GM04503 (cell line): ENCODE data around the gene MRNIP.

Source experiments
- DNase-seq: peaks from one replicate; pipeline ENCODE4 v3.0.0-alpha.2; 2012; ENCODE audit warnings: low read depth

Gene MRNIP, protein sequence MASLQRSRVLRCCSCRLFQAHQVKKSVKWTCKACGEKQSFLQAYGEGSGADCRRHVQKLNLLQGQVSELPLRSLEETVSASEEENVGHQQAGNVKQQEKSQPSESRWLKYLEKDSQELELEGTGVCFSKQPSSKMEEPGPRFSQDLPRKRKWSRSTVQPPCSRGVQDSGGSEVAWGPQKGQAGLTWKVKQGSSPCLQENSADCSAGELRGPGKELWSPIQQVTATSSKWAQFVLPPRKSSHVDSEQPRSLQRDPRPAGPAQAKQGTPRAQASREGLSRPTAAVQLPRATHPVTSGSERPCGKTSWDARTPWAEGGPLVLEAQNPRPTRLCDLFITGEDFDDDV

DNA sequence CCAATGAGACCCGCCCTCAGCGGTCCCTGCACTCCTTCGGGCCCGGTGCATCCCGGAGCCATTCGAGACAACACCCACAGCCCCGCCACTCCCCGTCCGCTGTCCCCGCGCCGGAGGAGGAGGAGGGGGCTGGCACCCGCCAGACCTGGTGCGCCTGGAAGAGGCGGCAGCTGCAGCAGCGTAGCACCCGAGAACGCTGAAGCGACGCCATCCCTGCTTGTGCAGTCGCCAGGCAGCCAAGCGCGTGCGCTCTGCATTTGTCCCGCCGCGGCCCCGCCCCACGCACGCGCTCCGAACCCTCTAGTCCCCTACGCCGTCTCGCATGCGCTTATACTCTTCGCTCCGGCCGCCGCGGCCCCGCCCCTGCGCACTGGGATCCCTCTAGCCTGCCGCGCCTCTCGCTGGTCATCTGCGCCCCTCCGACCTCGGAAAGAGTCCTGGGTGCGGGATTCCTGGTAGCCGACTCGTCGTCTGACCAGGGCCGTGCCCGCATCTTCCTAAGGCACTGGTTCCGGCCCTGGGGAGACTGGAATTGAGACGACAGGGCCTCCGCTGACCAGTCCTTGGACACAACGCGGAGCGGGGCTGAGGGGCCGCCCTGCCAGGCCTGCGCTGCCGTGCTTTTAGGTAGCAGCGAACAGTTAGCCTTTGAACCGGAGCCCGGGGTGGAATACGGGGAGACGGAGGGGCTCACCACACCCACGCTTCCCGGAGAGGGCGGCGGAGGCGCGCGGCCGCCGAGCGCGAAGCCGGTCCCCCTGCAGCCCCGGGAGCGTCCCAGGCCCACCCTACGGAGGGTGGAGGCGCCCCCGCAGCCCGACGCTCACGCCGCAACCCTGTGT is at the start of gene MRNIP:
Gene MRNIP (minus strand): TSS at position 232 of the 842 bp plus-strand sequence. CDS start 21 bp downstream, at position 211.
- DNase-seq = peak; percentile 62

DNA sequence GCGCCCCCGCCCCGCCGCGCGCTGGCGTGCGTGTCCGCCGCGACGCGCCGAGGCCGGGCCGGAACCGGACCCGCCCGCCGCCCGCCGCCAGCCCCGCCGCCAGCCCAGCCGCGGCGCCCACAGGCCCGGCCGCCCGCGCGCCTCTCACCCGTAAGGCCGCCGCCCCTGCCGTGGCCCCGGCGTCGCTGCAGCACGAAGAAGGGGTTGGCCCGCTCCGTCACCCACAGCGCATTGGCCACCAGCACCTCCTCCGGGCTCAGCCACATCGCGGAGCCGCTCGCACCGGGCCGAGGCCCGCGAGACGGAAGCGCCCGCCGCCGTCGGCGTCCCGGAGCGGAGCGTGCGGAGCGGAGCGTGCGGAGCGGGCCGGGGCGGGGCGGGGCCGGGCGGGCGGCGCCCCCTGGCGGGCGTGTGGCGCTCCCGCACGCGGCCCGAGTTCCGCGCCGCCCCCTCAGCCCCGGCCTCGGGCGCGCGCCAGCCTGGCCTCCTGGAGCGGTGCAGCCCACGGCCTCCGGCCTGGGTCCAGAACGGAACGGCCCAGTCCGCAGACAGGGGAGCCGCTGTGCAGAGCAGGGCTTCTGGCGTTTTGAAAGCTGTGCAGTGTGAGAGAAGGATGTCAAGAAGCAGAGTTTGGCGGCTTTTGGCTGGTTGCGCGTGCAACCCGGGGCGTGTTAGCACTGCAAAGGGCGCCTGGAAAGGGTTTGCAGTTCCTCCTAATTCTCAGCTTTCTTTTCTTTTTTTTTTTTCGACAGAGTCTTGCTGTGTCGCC is 49.1 kb upstream of the MRNIP start, which contains the start of gene TBC1D9B:
Gene TBC1D9B (minus strand): TSS at position 342 of the 769 bp plus-strand sequence. CDS start 76 bp downstream, at position 266.
- peak; percentile 9 for DNase-seq

DNA sequence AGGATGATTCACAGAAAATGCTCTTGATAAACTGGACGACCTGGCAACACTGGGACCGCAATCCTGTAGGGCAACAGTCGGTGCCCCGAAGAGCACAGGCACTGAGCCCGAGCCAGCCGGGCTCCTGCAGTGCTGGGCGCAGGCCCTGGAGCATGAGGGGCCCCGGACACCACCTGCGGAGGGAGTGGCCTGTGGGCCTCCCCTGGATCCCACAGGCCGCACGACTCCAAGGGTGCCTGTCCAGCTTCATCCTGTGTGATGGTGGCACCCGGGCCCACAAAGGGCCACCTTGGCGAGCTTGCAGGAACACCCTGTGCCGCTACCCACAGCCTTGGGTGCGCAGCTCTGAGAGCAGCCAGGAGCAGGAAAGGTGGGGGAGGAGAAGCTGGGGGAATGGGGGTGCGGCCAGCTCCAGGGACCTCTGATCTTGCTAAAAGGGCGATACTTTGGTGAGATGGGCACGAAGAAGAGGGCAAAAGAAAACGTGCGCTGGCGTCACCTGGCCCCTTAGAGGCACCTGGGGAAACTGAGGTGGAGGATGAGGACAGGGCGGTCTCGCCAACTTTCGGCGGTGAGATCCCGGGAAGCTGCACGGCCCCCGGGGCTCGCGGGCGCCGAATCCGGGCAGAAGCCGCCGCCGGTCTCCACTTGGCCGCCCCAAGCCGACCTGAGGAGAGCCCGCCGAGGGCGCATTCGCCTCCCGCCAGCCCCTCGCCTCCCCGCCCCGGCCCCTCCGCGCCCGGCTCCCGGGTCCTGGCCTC is 48.4 kb upstream of the MRNIP start:
- no peak for DNase-seq

DNA sequence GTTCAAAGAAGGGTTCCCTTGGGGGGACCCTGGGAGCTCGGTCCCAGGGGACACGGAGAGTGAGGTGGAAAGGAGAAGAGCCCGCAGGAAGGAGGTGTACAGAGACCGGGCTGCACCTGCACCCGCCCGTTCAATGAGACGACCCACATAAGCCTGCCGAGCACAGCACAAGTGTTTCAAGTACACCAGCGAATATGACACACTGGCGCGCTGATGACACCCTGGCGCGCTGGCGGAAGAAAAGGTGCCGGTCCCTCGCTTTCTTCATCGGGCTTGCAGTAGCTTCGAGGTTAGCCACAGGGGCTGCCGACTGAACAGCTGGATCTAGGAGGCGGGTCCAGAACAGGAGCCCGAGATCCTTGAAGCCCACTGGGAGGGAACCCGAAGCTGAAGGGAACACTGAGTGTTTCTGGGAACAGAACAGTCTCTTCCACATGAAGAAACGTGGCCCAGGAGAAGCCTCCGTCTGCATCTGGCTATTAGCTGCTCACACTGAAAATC is 47.7 kb upstream of the MRNIP start:
- no peak for DNase-seq

DNA sequence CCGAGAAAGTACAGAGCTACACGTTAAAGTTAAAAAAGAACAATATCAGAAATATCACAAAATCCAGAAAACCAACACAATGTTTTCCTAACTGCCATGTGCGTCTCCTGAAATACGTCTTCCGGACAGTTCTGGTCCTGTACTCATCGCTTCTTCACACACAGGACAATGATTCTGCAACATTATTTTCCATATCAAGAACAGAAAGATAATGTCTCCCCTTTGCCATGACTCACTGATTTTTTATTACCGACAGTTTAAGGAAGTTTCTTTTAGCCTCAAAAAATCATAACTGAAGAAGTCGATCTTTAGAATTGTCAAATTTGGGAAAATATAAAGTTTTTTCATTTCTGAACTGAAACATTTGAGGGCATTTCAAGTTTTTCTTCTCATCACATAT is 46.5 kb upstream of the MRNIP start:
- DNase-seq = no peak

DNA sequence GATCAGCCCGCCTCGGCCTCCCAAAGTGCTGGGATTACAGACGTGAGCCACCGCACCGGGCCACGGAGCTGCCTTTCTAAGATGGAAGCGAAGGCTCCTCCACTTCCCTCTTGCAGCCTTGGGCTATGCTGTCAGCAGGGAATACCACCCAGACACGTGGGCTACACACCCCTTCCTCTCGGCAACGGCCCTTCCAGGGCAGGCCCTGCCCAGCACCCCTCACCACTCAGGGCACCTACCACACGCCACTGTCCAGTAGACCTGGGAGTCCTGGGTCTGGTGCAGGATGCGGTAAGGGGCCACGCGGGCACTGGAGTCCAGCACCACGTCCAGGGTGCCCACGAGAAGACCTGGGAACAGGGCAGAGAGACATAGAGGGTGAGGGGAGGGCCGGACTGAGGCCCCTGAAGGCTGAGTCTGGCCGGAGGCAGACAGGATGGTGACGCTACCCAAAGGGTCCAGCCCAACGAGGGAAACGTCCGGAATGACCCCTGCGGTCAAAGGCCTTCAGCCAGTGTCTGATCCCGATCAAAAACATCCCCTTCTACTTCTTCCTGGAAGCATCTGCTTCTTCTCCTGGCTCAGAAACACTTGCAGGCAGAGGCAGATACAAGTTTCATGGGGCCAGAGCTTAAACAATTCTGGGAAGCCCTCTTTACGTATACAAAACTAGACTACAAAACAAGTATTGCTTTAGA is 46.0 kb upstream of the MRNIP start:
- no peak for DNase-seq

DNA sequence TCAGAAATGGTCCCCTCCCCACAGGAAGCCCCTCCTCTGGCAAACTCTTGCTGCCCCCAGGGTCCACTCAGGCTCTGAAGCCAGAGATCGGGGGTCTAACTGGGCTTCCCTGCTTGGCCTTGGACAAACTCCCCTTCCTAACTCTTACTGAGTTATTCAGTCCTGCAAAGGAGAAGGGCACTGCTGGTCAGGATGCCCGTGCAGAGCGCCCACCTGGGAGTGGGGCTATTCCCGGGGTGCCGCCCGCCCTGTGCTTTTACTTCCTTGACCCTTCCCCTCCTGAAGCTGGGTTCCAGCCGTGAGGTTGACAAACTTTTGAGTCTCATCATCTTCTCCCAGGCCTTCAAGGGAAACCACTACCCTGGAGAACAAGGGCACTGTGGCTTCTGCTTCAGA is 44.1 kb upstream of the MRNIP start:
- no peak for DNase-seq

DNA sequence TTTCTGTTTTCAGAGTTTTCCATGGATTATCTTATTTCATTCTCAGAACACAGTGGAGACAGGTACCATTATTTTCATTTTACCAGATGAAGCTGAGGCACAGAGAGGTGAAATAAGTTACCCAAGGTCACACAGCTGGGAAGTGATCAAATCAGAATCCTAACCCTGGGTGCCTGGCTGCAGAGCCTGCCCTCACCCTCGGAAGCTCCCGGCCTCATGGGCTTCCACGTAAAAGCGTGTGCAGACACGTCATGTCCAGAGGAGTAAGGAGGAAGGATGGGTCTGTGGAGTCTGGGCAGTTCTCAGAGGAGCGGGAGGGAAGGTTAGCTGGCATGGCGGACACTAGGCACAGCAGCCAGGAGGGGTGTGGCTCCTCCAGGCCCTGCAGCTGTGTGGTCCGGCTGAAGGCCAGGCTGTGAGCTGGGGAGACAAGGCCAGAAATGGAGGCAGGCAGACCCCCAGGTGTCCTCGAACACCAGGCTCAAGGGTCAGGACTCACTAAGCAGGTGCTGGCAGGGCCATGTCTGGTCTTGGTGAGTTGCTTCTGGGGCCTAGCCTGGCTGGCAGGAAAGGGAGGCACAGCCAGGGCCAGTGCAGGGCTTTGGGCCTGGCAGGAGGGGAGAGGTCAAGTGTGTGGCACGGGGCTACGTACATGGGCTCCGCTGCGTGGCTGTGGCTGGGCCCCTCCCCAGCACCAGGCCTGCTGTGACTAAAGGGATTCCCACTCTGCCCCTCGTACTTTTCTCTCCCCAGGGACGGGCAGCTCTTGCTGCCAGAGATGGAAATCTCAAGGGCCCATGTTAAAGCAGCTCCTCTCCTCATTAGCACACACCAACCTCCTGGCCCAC is 43.5 kb upstream of the MRNIP start:
- no peak for DNase-seq

DNA sequence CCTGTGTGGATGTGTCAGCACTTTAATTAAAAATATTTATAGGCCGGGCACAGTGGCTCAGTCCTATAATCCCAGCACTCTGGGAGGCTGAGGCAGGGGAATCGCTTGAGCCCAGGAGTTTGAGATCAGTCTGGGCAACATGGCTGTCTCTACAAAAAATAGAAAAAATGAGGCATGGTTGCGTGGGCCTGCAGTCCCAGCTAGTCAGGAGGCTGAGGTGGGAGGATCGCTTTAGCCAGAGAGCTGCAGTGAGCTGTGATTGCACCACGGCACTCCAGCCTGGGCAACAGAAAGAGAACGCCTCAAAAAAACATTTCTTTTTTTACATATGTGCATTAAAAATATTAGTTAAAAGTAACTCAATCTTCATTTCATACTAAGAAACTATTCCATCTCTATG is 42.8 kb upstream of the MRNIP start:
- DNase-seq = no peak

DNA sequence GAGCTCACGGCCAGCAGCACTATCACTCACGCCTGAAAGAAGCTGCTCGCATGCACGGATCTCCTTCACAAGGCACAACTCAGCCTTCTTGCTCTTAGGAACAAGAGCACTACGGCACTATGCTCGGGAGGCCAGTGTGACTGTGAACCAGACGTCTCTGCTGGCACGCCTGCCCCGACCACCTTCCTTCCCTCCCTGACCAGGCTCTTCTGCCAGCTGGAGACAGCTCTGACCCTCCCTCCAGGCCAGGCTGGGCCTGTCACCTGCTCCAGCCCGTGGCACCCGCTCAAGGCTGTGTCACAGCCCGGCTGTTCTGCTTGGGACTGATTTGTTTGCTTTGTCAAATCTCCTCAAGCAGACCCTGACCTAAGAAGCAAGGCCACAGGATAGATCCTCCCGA is 42.1 kb upstream of the MRNIP start:
- DNase-seq = no peak

DNA sequence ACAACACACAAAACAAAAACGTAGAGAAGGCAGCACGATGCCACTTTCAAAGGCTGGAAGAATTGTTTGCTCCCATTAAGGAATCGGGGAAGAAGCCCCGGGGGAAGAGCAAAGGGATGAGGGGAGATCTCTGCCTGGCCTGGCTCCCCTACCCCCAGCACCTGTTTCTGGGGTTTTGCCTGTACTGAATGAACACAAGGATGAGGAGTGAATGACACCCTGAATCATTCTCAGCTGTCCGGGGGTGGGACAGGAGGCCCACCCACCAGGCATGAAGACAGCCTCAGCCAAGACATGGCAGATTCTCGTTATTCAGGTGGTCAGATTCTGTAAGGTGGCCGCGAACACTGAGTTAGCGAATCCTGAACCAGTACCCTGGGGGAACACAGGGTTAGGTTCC is 41.6 kb upstream of the MRNIP start:
- DNase-seq = no peak

DNA sequence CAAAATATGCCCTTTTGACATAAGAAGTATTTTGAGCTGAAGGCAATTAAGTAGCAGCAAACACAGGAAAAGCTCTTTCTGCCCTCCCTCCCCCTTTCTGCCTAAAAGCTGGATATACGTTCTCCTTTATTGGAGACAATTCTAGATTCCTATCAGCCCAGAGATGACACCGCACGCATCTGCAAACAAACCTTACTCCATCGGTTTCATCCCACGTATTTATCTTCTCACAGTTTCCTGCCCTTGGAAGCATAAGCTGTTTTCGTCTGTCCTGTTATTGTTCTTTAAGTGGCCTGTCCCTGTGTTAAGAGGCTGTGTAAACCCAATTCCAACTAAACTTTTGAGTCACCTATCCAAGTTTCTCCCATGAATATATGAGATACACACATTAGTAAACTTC is 37.2 kb upstream of the MRNIP start:
- no peak for DNase-seq

DNA sequence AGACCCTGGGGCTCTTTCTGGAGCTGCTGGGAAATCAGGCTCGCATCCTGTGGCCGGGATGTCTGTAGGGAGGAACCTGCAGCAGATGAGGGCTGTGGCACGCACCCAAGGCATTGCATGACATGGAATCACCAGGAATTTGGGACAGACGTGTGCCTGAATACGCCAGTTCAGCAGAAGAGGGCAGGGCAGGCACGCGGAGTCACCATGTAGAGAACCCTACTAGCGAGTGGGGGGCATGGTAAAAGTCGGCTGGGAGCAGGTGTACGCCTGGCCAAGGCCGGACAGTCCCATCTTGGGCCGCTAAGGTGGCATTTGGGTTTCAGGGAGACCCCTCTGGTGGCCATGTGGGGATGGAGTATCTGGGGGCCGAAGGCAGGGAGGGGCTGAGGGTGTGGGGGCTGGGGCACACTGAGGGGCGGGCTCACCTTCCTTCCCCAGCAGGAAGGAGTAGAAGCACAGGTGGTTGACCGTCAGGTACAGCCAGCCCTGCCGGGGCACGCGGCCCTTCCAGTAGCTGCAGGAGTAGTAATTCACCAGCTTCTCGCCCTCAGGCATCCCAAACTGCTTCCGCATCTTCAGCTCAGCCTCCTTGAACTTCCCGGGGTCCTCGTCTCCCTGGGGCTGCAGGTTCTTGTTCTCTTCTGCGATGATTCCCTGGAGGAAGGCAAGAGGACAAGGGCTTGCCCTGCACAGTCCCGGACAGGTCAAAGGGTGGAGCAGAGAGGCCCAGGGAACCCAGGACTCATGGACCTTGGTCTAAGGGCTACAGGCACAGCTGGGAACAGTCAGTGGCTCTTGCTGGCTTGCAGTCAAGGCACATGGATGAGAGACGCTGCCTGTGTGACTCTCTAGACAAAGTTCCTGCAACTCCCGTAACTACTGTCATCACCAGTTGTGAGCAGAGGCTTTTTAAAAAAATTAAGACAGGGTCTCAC is 35.6 kb upstream of the MRNIP start:
- no peak for DNase-seq

DNA sequence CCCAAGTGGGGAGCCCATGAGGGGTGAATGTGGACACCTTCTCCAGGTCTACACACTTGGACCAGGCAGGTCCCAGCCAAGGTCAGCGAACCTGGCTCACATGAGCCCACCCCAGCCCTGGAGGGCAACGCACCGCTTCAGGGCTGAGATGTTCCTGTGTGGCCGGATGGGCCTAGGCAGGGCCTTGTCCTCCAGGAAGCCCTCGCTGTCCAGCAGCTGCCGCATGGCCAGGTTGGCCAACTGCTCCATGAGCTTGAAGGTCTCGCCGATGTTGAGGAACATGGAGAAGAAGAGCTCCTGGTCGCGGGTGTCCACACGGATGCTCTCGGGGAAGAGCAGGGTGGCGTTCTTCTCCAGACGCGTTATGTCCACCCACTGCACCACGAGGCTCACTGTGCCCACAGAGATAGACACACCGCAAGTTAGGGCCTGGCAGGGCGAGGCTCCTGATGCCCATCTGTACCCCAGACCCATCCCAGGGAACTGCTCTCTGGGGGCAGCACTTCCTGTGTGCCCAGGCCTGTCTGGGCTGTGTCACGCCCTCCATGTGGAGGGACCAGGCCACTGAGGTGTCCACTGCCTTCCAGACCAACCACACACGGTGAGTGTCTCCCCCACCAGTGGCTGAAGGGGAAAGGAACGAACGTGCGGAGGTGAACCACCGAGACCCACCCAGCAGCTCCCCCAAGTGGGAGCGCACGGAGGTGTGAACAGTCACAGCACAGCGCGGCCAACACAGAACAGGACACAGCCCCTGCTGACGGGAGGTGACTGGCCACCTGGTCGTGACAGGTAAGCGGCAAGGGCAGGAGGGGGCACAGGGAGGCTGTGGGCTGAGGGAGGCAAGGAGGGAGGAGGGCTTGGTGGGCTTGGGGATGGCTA is 34.7 kb upstream of the MRNIP start:
- DNase-seq = no peak

DNA sequence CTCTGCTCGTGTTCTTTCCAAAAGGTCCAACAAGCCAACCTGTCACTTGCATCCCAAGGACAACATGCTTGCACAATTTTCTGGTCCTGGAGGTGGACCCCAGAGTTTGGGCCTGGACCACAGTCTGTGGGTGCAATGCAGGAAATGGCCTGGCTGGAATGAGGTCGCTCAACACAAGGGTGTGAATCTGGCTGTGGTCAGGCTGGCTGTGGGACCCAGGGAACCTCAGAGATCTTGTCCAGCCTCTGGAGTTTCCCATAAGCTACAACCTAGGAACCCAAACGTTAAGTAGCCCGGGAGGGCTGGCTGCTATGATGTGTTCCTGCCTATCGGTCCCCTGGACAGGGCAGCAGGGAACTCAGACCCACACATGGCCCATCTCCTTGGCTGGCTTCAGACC is 33.6 kb upstream of the MRNIP start:
- no peak for DNase-seq

DNA sequence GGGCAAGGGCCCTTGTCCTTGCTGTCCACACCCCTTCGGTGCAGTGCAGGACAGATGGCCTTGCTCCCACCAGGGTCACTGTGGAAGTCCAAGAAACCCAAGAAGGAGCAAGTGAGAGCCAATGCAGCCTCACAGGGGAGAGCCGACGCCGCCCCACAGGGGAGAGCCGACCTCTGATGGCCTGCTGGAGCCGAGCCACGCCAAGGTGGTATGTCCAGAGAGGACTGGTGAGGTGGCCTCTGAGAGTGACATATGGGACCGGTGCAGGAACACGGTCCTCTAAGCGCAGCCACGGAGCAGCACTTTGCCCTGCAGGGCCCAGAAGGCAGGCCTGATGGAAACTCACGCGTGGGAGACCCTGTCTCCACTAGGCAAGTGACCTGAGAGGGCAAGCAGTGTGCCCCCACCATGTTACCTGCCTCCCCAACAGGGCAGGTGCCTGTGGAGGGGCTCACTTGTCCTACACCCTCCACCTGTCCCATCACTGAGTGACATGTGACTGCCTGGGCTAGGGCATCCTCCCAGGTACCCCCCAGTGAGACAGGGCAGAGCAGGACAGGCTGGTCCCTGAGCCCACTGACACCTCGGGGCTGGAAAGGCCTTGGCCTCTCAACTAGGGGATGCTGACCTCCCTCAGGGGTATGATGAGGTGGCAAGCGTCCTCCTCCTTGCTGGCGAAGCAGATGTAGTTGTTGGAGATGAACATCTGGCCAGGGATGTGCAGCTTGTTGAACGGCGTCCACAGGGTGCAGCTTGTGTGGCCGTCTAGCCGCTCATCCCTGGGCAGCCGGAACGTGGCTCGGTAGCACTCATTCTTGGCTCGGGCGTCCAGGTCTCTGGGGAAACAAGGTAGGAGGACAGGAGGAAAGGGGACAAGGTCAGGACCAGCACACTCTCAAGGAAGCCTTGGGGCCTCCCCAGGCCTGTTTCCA is 32.4 kb upstream of the MRNIP start:
- DNase-seq = no peak

DNA sequence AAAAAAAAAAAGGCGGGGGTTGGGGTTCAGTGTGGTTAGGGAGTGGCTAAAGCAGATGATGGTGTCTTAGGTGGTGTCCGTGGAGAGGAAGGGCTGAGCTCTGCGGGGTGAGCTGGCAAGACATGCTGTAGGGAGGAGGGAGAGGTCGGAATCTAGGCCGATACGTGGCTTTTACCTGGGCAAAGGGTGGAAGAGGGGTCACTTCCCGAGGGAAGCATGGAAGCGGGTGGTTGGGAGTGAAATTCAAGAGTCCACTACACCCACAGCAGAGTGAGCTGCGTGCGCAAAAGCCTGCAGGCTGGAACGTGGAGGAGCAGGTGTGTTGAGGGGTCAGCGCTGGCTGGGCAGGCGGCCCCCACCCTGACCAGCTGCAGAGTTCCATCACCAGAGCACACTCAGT is 31.3 kb upstream of the MRNIP start:
- no peak for DNase-seq
